Muscle of leg (tissue), 11 donors: Measurements from ENCODE around the gene UCK2. TPM values are rescaled to one million over a fixed set of nuclear protein-coding genes. Genes with fewer than 3 reads are reported as not detected.

ENCODE experiments used
- DNase-seq: peaks from one replicate; pipeline ENCODE4 v3.0.0; 2013
- H3K27ac ChIP-seq: one replicate; pipeline ENCODE4 v1.5.1; 2013; ENCODE audit warnings: mild to moderate bottlenecking, low read length, control low read depth
- H3K27me3 ChIP-seq: one replicate; pipeline ENCODE4 v1.6.1; 2013; ENCODE audit warnings: low read length; ENCODE audit not compliant: control insufficient read depth, insufficient read depth
- H3K36me3 ChIP-seq: one replicate; pipeline ENCODE4 v1.6.1; 2013; ENCODE audit warnings: low read length; ENCODE audit not compliant: control insufficient read depth, insufficient read depth
- H3K4me1 ChIP-seq: one replicate; pipeline ENCODE4 v1.6.1; 2013; ENCODE audit warnings: low read length; ENCODE audit not compliant: control insufficient read depth, insufficient read depth
- H3K4me3 ChIP-seq: one replicate; pipeline ENCODE4 v1.5.1; 2013; ENCODE audit warnings: low read length, control low read depth
- H3K9me3 ChIP-seq: replicated peaks from 2 replicates; pipeline ENCODE4 v1.6.1; 2013; ENCODE audit warnings: low read depth, low read length; ENCODE audit not compliant: control insufficient read depth
- WGBS: methylation state at CpG from one replicate; pipeline ENCODE4 v1.1.5; 2013; ENCODE audit warnings: missing lambda C conversion rate; ENCODE audit not compliant: insufficient coverage; 5-methylcytosine and 5-hydroxymethylcytosine counted together
- polyA plus RNA-seq, 8 donors: library from polyadenylated mRNA; unstranded; fragments of 120-200 nt; gene quantifications; one replicate each; pipeline versions ENCODE4 v1.2.1 to v1.2.3, GENCODE V29; 2013; ENCODE audit warnings: inconsistent platforms in 1 of 8, low replicate concordance in 1 of 8; ENCODE audit not compliant: insufficient read length in 8 of 8, insufficient read depth in 1 of 8
- total RNA-seq: library from RNA; stranded (reverse); fragments of 120-200 nt; gene quantifications from one replicate; pipeline ENCODE4 v1.2.4, GENCODE V29; 2013

UCK2 gene
- total and polyA plus RNA-seq, 9 donors: 16.1 to 21.8 (median 17.4) TPM

- no peaks in the 10 kb centered on the region for H3K36me3 ChIP-seq
- H3K4me3 ChIP-seq: no peak overlapping the region
- H3K27ac ChIP-seq: no peak overlapping the region
- no peak for DNase-seq
- no peaks in the 10 kb centered on the region for H3K4me1 ChIP-seq
- WGBS: 73% methylated on average over 2 of the region's 3 CpGs
- H3K9me3 ChIP-seq: no peaks in the 10 kb centered on the region
- no peaks in the 10 kb centered on the region for H3K27me3 ChIP-seq
Measured at GRCh38 chr1:165815725-165816124, 11.7 kb upstream of the UCK2 start.

GRCh38 chr1:165816157-165816556 lies 11.3 kb upstream of the UCK2 start:
- no peaks in the 10 kb centered on the region for H3K4me1 ChIP-seq
- H3K36me3 ChIP-seq: no peaks in the 10 kb centered on the region
- no peak overlapping the region for H3K4me3 ChIP-seq
- H3K27ac ChIP-seq: no peak overlapping the region
- no peaks in the 10 kb centered on the region for H3K9me3 ChIP-seq
- no peaks in the 10 kb centered on the region for H3K27me3 ChIP-seq
- 35% methylated on average over 2 of the region's 3 CpGs for WGBS
- no peak for DNase-seq

GRCh38 chr1:165816826-165817497 lies 10.5 kb upstream of the UCK2 start:
- Histone ChIP-seq H3K9me3 (no peaks in the 10 kb centered on the region), H3K4me1 (no peaks in the 10 kb centered on the region), H3K27ac (no peak overlapping the region), H3K4me3 (no peak overlapping the region), H3K36me3 (no peaks in the 10 kb centered on the region), H3K27me3 (no peaks in the 10 kb centered on the region)
- WGBS: 68% methylated on average over 3 of the region's 13 CpGs
- no peak for DNase-seq

- 60% methylated on average over 1 of the region's 4 CpGs for WGBS
- Histone ChIP-seq H3K27ac (no peak overlapping the region), H3K4me3 (no peak overlapping the region), H3K36me3 (no peaks in the 10 kb centered on the region), H3K4me1 (peaks cover 6% of the 10 kb centered on the region), H3K9me3 (no peaks in the 10 kb centered on the region), H3K27me3 (no peaks in the 10 kb centered on the region)
- no peak for DNase-seq
Measured at GRCh38 chr1:165823552-165824268, 3.7 kb upstream of the UCK2 start.

- Histone ChIP-seq H3K4me3 (no peak overlapping the region), H3K27me3 (no peaks in the 10 kb centered on the region), H3K9me3 (no peaks in the 10 kb centered on the region), H3K27ac (no peak overlapping the region), H3K4me1 (peaks cover 6% of the 10 kb centered on the region), H3K36me3 (no peaks in the 10 kb centered on the region)
- WGBS: 71% methylated on average over 1 of the region's 1 CpG
- no peak for DNase-seq
Measured at GRCh38 chr1:165824269-165824643, 3.2 kb upstream of the UCK2 start.

GRCh38 chr1:165826565-165827267 lies 698 bp upstream of the UCK2 start:
- DNase-seq: peak; percentile 76
- WGBS: 40% methylated on average over 2 of the region's 10 CpGs
- peak overlapping the region; percentile 88 for H3K27ac ChIP-seq

GRCh38 chr1:165828103-165828668 lies 772 bp downstream of the UCK2 start:
- DNase-seq: peak; percentile 64
- Histone ChIP-seq H3K4me1 (peaks cover 6% of the 10 kb centered on the region), H3K9me3 (no peaks in the 10 kb centered on the region), H3K27ac (peak overlapping the region; percentile 91), H3K27me3 (no peaks in the 10 kb centered on the region), H3K36me3 (no peaks in the 10 kb centered on the region), H3K4me3 (peak overlapping the region; percentile 81)
- WGBS: 0% methylated on average over 40 of the region's 49 CpGs

More at GRCh38 chr1:165826565-165827267, 698 bp upstream of the UCK2 start:
- Histone ChIP-seq H3K4me1 (peaks cover 6% of the 10 kb centered on the region), H3K4me3 (peak overlapping the region; percentile 81), H3K36me3 (no peaks in the 10 kb centered on the region), H3K27me3 (no peaks in the 10 kb centered on the region), H3K9me3 (no peaks in the 10 kb centered on the region)

- peak overlapping the region; percentile 91 for H3K27ac ChIP-seq
- WGBS: 0% methylated on average over 6 of the region's 19 CpGs
- DNase-seq: peak; percentile 84
- no peaks in the 10 kb centered on the region for H3K27me3 ChIP-seq
- H3K4me1 ChIP-seq: peaks cover 6% of the 10 kb centered on the region
- H3K36me3 ChIP-seq: no peaks in the 10 kb centered on the region
- H3K4me3 ChIP-seq: peak overlapping the region; percentile 81
- no peaks in the 10 kb centered on the region for H3K9me3 ChIP-seq
Measured at GRCh38 chr1:165828669-165829329, 1.4 kb downstream of the UCK2 start.

GRCh38 chr1:165829888-165830287 lies 2.5 kb downstream of the UCK2 start:
- no peaks in the 10 kb centered on the region for H3K27me3 ChIP-seq
- no peak overlapping the region for H3K27ac ChIP-seq
- no peak for DNase-seq
- H3K36me3 ChIP-seq: no peaks in the 10 kb centered on the region
- no peaks in the 10 kb centered on the region for H3K9me3 ChIP-seq
- H3K4me1 ChIP-seq: peaks cover 6% of the 10 kb centered on the region
- H3K4me3 ChIP-seq: no peak overlapping the region
- no CpG with 5 or more reads among the region's 4 CpGs for WGBS
